Adrenal gland (tissue), 12 donors: ENCODE results near the gene APCDD1L. TPM values are rescaled to one million over a fixed set of nuclear protein-coding genes. Genes with fewer than 3 reads are reported as not detected.

Experiments used
- DNase-seq, 7 donors: peaks; one replicate each; pipeline ENCODE4 v3.0.0-alpha.2; 2019 to 2020
- H3K27ac ChIP-seq, 5 donors: fragments of 200-600 bp; sonication (generic) in 4 of 5; 1 replicate in 3 of 5; 2 replicates in 2 of 5; pipeline versions ENCODE4 v1.5.1 to v1.8.0; 2016 to 2020; ENCODE audit warnings: mild to moderate bottlenecking in 1 of 5
- H3K27me3 ChIP-seq: fragments of 200-600 bp; 2 replicates; pipeline ENCODE4 v1.8.0; 2021
- H3K36me3 ChIP-seq, 2 donors: fragments of 200-600 bp; replicated peaks in 1 of 2; 1 replicate in 1 of 2; 2 replicates in 1 of 2; pipeline versions ENCODE4 v1.5.1 to v1.8.0; 2018 to 2022
- H3K4me1 ChIP-seq, 2 donors: fragments of 200-600 bp; replicated peaks in 1 of 2; 1 replicate in 1 of 2; 2 replicates in 1 of 2; pipeline versions ENCODE4 v1.5.1 to v1.8.0; 2018 to 2021
- H3K4me3 ChIP-seq, 4 donors: fragments of 200-600 bp; sonication (generic) in 3 of 4; one replicate each; pipeline ENCODE4 v1.5.1; 2016 to 2018
- H3K9me3 ChIP-seq, 3 donors: fragments of 200-600 bp; sonication (generic) in 1 of 3; replicated peaks in 1 of 3; 1 replicate in 2 of 3; 2 replicates in 1 of 3; pipeline versions ENCODE4 v1.5.1 to v1.8.0; 2016 to 2021
- CTCF ChIP-seq, 6 experiments: fragments of 450-650 bp in 4 of 6; fragments of 200-600 bp in 2 of 6; sonication (generic) in 1 of 6; IDR thresholded peaks; 1 replicate in 5 of 6; 2 replicates in 1 of 6; pipeline versions ENCODE4 v1.5.1 to v1.8.0; 2016 to 2021; ENCODE audit warnings: antibody characterized with exemption in 6 of 6, mild to moderate bottlenecking in 2 of 6, moderate library complexity in 1 of 6
- POLR2A ChIP-seq, 2 donors: fragments of 450-650 bp; IDR thresholded peaks; one replicate each; pipeline ENCODE4 v1.6.1; 2017; ENCODE audit warnings: antibody characterized with exemption in 2 of 2, mild to moderate bottlenecking in 2 of 2, moderate library complexity in 1 of 2
- WGBS, 4 donors: extraction: QIAGEN DNeasy Blood & Tissue Kit in 2 of 4; methylation state at CpG; one replicate each; pipeline versions ENCODE4 v1.1.5 to v1.1.7; 2013 to 2017; 5-methylcytosine and 5-hydroxymethylcytosine counted together
- intact Hi-C, 2 donors: fragments of 100-400 bp; cut with DNase I; formaldehyde crosslinking; loops; one replicate each; pipeline versions ENCODE4 v1.14.1 to v1.15.0; 2022 to 2023
- polyA plus RNA-seq, 3 donors: library from polyadenylated mRNA; stranded (reverse); fragments of 200-250 nt in 2 of 3; fragments of 350-450 nt in 1 of 3; fragmentation: Illumina TruSeq in 1 of 3; extraction: RNeasy Lipid Tissue Mini Kit (QIAGEN cat#74804) in 1 of 3; gene quantifications; one replicate each; pipeline ENCODE4 v1.2.3, GENCODE V29; 2013 to 2014
- total RNA-seq, 9 donors: library from RNA; depleted of rRNA in 4 of 9; stranded (reverse); fragments of >200 nt in 4 of 9; fragments of 120-200 nt in 1 of 9; fragmentation: NEBNext Ultra II Directional in 1 of 9; extraction: Animal tissue kit (Norgen Biotek cat#: 25700) in 1 of 9; gene quantifications; one replicate each; pipeline versions ENCODE4 v1.1.0 to v1.2.4, GENCODE V29; 2013 to 2023
- donor health status: healthy with polysubstance abuse.
- donor health status: Bipolar disorder and iron deficiency.
- donor health status: DM: yes; HTN: yes; CAD: no.
- donor health status: DM: no; HTN: no; CAD: no.
- donor health status: DM: no; HTN: no; CAD: no.
- donor health status: DM: yes; HTN: yes; CAD: no.

APCDD1L gene
- total and polyA plus RNA-seq, 12 donors: 0.06 to 0.96 (median 0.27) TPM; not detected in 4

- Histone ChIP-seq H3K36me3 (peaks cover 0 to 10% of the 10 kb centered on the region in 2 donors), H3K27ac (no peak overlapping the region), H3K9me3 (no peaks in the 10 kb centered on the region), H3K4me3 (no peak overlapping the region), H3K4me1 (no peaks in the 10 kb centered on the region), H3K27me3 (no peaks in the 10 kb centered on the region)
- TF ChIP-seq CTCF (IDR thresholded peaks at IDR 0.05): no peak
- no peak for TF ChIP-seq POLR2A (IDR thresholded peaks at IDR 0.05)
- intact Hi-C loops: no loop called here
- no peak for DNase-seq
- WGBS, 4 donors: 59 to 70% (median 65%) methylated on average over 4 of the region's 4 CpGs
These were observed 62.4 kb downstream of the APCDD1L start for GRCh38 chr20:58452667-58453255.

- Histone ChIP-seq H3K27me3 (no peaks in the 10 kb centered on the region), H3K4me3 (no peak overlapping the region), H3K27ac (peak overlapping the region in 1 of 5 donors; percentile 29), H3K4me1 (no peaks in the 10 kb centered on the region), H3K9me3 (no peaks in the 10 kb centered on the region), H3K36me3 (peaks cover 0 to 16% of the 10 kb centered on the region in 2 donors)
- 70 to 80% (median 76%) methylated on average over 10 of the region's 10 CpGs for WGBS, 4 donors
- no peak for TF ChIP-seq CTCF (IDR thresholded peaks at IDR 0.05)
- TF ChIP-seq POLR2A (IDR thresholded peaks at IDR 0.05): no peak
- intact Hi-C loops: no loop called here
- no peak for DNase-seq
These were observed 64.9 kb downstream of the APCDD1L start for GRCh38 chr20:58450254-58450653.

- H3K27ac ChIP-seq: peak overlapping the region in 1 of 5 donors; percentile 29
- intact Hi-C loops: loop anchor here (5.0 to 10.0 kb wide), 3 partner anchors 145 to 215 kb away; partner anchors contain the start of gene RAB22A (in 1 of the 2)
- H3K36me3 ChIP-seq: peaks cover 0 to 19% of the 10 kb centered on the region in 2 donors
- no peaks in the 10 kb centered on the region for H3K27me3 ChIP-seq
- TF ChIP-seq POLR2A (IDR thresholded peaks at IDR 0.05): no peak
- no peak for TF ChIP-seq CTCF (IDR thresholded peaks at IDR 0.05)
- H3K4me3 ChIP-seq: no peak overlapping the region
- WGBS, 4 donors: 83 to 88% (median 85%) methylated on average over 10 of the region's 10 CpGs
- H3K9me3 ChIP-seq: no peaks in the 10 kb centered on the region
- H3K4me1 ChIP-seq: no peaks in the 10 kb centered on the region
- DNase-seq: peak in 1 of 7 donors; percentile 89
These were observed 65.4 kb downstream of the APCDD1L start for GRCh38 chr20:58449681-58450221.

GRCh38 chr20:58448958-58449357 is 66.2 kb downstream of the APCDD1L start:
- peak in 1 of 7 donors; percentile 44 for DNase-seq
- 75 to 98% (median 91%) methylated on average over 4 of the region's 4 CpGs for WGBS, 4 donors
- intact Hi-C loops: loop anchor here (5.0 to 10.0 kb wide), 3 partner anchors 144 to 214 kb away; partner anchors contain the start of gene RAB22A (in 1 of the 2)
- Histone ChIP-seq H3K36me3 (peaks cover 0 to 27% of the 10 kb centered on the region in 2 donors), H3K4me3 (no peak overlapping the region), H3K27me3 (no peaks in the 10 kb centered on the region), H3K4me1 (no peaks in the 10 kb centered on the region), H3K27ac (peak overlapping the region in 1 of 5 donors; percentile 24), H3K9me3 (no peaks in the 10 kb centered on the region)
- no peak for TF ChIP-seq POLR2A (IDR thresholded peaks at IDR 0.05)
